HG02973 (cell line): ENCODE data around the gene GLT1D1.

Source experiments
- ATAC-seq: cut with Tn5 transposase; IDR thresholded peaks from one replicate; pipeline ENCODE4 v1.9.1; 2021; ENCODE audit warnings: moderate library complexity; ENCODE audit not compliant: unreplicated experiment

Gene GLT1D1

GRCh38 chr12:128909653-128910052 lies 56.4 kb downstream of the GLT1D1 start:
- no peak for ATAC-seq

DNA sequence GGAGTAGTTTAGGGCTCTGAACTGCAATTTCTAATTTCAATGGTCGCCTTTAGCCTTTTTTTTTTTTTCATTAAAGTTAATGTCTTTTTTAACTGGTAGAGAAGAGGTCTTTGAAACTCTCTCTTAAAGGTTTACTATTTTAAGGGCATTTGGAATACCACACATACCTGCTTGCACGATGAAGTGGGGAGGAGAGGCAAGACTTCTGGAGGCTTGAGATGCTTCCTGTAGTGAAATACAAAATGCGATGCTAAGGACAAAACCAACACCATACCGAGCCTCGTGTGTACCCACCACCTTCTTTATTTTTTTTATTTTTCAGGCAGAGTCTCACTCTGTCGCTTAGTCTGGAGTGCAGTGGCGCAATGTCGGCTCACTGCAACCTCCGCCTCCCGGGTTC lies 57.4 kb downstream of the GLT1D1 start:
- ATAC-seq, result no peak

- no peak for ATAC-seq
Measured at GRCh38 chr12:128911861-128912260, 58.6 kb downstream of the GLT1D1 start.

DNA sequence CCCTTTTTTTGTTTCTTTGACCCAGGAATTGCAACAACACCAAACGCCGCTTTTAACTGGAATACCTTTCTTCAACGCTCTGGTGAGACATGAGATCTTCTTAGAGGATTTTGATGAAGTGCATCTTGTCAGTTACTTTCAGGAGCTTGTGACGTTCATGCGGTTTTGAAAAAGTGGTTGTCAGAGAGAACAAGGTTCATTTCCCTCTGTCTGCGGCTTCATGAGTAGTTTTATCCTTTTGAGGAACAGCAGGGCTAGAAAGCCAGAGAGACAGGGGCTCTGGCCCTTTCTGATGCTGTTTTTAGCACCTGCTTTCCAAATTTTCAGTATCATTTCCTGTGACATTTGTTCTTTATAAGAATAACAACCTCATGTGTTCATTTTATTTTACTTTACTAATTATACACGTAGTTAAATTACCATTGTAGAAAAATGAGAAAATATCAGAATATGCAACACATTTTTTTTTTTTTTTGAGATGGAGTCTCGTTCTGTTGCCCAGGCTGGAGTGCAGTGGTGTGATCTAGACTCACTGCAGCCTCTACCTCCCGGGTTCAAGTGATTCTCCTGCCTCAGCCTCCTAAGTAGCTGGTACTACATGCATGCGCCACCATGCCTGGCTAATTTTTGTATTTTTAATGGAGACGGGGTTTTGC lies 61.8 kb downstream of the GLT1D1 start:
- peak; percentile 97 for ATAC-seq

GRCh38 chr12:128916425-128916824 lies 63.1 kb downstream of the GLT1D1 start:
- no peak for ATAC-seq

DNA sequence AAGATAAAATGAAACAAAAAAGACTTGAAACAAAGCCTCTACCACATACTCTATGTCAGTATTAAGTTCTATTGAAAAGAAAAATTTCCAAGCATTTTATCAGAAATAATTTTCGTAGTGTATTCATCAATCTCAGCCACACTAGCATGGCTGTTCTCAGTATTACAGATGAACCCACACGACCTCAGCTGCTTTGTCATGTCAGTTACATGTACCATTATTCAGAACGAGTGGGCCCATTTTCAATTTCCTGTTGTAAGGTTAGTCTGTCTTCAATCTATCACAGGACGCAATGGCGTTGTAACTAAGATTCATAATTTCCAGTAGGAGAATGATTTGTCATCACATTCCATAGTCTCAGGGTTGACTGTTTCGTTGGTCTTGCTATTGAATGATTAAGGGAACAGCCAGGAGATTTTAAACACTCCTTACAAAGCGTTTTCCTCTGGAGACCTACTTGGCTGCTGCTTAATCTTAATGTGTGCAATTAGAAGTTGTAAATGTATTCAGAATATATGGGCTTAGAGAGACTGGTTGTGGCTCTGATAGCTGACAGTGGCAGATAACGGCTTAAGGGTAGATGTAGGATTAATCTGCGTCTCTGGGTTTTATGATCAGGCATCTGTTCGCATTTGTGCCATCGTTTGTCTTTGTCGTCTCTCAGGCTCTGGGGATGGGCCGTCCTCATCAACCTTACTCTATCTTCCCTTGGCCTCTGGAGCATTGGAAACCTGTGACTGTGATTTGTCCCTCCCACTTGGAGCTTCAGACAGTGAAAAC lies 65.4 kb downstream of the GLT1D1 start:
- no peak for ATAC-seq

DNA sequence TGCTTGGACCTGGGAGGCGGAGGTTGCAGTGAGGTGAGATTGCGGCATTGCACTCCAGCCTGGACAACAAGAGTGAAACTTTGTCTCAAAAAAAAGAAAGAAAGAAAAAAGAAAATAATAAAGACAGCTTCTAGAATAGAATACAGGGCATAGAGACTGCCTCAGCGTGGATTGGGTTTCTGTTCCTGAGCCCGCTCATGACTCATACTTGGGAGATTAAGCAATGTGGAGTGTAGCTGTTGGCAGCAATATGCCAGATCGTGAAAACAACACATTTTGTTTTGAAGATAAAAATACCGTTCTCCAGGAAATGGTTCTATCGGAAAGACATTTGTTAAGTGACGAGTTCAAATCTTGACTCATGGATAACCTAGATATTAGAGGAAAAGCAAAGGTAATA lies 67.2 kb downstream of the GLT1D1 start:
- no peak for ATAC-seq

- no peak for ATAC-seq
Measured at GRCh38 chr12:128928361-128928760, 75.1 kb downstream of the GLT1D1 start.

DNA sequence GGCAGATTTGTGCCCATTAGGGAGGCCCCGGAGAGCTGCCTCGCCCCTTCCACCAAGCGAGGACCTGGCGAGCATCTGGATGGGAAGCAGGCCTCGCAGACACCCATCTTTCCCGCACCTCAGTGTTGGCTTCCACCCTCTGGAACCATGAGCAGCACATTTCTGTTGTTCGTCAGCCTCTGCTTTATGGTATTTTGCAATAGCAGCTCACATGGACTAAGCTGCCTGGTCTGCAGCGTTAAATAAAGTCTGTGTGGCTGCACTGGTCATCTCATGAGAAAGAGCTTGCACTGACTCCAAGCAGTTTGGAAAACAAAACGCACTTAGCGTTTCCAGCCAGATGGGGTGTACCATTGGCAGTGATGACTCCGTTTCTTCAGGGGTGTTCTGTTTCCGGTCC lies 75.8 kb downstream of the GLT1D1 start:
- ATAC-seq, result no peak

DNA sequence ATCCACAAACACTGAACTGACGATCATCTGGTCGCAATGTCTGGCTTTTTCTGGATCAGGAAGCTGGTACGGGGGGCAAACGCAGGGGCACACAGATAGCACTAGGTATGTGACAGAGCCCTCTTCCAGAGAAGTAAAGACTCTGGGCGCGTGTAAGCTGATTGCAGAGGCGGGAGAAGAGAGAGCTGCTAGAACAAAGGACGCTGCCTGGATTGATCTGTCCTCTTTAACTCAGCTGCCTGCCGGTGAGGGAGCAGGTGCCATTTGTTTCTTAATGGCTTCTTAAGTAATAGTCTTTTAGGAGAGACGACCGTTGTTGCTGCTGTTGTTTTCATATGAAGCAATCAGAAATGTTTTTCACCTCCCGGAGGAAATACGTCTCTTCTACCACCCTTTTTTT lies 77.3 kb downstream of the GLT1D1 start:
- no peak for ATAC-seq

DNA sequence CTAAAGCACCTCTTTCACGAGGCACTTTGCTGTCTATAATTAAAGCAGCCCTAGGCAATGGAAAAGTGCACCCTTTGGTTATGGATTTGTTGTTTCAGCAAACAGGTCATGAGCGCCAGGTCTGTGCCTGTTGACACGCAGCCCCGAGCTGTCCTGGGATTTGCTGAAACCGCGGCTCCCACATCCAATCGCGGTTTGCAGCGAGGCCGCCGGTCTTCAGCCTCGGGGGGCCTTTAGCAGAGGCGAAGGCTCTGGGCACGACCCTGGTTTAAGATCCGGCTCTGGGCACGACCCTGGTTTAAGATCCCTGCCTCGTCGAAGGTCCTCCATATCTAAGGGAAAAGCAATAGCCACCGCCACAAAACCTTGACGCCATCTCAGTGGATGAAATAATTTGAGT lies 79.2 kb downstream of the GLT1D1 start:
- ATAC-seq, result no peak

GRCh38 chr12:128933039-128933438 lies 79.8 kb downstream of the GLT1D1 start:
- no peak for ATAC-seq

DNA sequence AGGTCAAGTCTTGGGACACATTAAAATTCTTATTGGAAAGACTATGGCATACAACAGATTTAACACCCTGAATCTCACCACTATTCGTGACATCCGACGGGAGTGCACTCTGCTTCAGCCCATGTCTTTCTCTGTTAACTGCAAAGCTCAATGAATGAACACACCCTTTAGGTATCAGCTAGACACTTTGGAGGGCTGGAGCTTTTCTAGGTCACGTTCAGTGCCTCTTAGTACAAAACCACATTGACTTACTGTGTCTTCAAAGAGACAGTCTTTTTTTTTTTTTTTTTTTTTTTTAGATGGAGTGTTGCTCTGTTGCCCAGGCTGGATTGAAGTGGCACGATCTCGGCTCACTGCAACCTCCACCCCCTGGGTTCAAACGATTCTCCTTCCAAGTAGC lies 80.6 kb downstream of the GLT1D1 start:
- no peak for ATAC-seq

GRCh38 chr12:128938886-128939285 lies 85.6 kb downstream of the GLT1D1 start:
- ATAC-seq, result no peak

DNA sequence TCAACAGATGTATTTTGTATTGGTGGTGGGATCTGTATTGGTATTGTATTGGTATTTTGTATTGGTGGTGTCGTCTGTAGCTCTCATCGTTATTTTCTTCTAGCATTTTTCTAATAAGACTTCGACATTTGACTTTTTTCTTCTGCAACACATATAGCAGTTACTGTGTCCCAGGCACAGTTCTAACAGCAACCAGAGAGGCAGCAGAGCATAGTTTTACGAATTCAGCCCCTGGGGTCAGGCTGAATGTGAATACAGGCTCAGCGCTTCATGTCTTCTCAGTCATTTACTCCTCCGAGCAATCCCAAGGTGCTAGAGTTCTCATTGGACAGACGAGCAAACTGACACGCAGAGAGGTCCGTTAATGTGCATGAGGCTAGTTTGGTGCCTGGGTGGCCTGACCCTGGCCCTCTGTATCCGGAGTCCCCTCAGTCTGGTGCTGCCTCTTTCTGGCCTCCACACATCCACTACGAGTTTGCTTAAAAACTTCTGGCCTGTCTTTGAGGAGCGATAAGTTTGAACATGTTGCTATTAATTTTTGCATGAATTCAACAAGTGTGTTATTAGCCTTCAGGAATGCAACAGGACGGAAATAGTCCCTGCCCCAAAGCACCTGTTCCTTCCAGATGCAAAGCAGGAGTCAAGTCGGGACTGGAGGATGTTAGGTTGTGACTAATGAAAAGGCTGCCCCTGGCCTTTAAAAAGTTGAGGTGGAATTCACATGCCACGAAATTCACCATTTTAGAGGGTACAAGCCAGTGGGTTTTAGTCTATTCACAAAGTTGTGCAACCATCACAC lies 87.0 kb downstream of the GLT1D1 start:
- no peak for ATAC-seq

GRCh38 chr12:128940974-128941373 lies 87.7 kb downstream of the GLT1D1 start:
- no peak for ATAC-seq

DNA sequence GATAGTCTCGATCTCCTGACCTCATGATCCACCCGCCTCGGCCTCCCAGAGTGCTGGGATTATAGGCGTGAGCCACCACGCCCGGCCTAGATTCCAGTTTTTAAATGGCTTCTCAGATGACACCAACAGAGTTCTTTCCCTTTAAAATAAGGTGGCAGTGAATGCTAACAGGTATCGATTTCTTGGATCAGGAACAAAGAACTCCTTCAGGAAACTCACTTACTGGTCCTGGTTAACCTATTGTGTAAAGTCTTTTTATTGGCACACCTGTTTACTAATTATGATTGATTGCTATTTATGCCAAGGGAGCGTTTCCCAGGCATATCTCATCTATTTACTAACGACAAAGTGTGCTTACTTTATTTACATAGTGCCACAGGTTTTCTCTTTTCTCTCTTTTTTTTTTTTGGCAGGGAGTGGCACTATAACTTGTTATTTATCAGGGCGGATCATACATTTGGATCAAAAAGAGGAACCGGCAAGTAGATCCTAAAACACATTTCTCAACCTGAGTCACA lies 89.7 kb downstream of the GLT1D1 start:
- ATAC-seq, result no peak

- no peak for ATAC-seq
Measured at GRCh38 chr12:128944956-128945355, 91.7 kb downstream of the GLT1D1 start.

GRCh38 chr12:128947209-128947608 lies 93.9 kb downstream of the GLT1D1 start:
- no peak for ATAC-seq

GRCh38 chr12:128949086-128949485 lies 95.8 kb downstream of the GLT1D1 start:
- ATAC-seq, result no peak

- ATAC-seq, result no peak
Measured at GRCh38 chr12:128951448-128951847, 98.2 kb downstream of the GLT1D1 start.

- ATAC-seq, result no peak
Measured at GRCh38 chr12:128956755-128957154, 103.5 kb downstream of the GLT1D1 start.
